GM13977 (cell line): ENCODE measurements around the gene KCNIP4.

Experiments
- DNase-seq: peaks from one replicate; pipeline ENCODE4 v3.0.0; 2012; ENCODE audit warnings: low spot score
- CTCF ChIP-seq: IDR thresholded peaks from 2 replicates; pipeline ENCODE4 v1.5.1; 2012; ENCODE audit warnings: mild to moderate bottlenecking, control low read depth; ENCODE audit not compliant: insufficient read depth; ENCODE audit errors: extremely low read depth, missing control alignments
- in situ Hi-C: fragments of 300-500 bp; cut with MboI; formaldehyde crosslinking; loops from one replicate; pipeline ENCODE4 v1.12.0; 2022; ENCODE audit warnings: low sequenced_read_pairs, low pct_unique_long_range_greater_than_20kb, mixed read lengths, inconsistent platforms; ENCODE audit not compliant: unreplicated experiment

The KCNIP4 gene

DNA sequence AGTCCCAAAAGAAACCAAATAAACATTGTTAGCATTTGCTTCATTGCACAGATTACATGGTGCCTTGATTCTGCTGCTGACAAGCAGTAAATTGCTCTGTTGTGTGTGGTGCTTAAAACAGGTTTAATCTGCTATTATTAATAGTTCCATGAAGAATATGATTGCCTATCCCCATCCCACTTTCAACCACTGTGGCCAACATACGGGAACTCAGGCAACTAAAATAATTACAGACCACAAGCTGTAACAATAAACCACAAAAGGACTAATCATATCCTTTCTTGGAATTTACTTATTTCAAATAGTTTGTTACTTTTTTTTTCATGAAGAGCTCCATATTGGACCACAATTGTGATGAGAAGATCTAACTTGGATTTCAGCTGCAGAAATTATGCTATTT is 1116.8 kb downstream of the KCNIP4 start:
- no peak for TF ChIP-seq CTCF
- in situ Hi-C loops = no loop called here
- no peak for DNase-seq

- DNase-seq = no peak
- in situ Hi-C loops = no loop called here
- no peak for TF ChIP-seq CTCF
Observed at GRCh38 chr4:20829617-20830357, 1118.8 kb downstream of the KCNIP4 start.

DNA sequence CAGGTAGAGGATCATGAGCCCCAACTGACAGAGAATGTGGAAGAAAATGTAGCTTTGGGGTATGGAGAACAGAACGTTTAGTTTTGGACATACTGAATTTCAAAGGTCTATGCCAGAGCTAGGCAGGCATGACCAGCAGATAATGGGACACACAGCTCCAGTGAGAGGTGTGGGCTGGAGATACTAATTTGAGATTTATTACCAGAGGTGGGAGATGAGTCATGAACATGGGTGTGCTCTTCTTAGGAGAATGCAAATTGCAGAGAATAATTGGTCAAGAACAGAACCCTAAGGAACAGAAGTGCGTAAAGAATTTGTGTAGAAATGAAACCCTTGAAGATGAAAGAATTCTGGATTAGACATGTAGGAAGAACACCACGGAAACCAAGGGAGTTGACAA is 1123.1 kb downstream of the KCNIP4 start:
- in situ Hi-C loops = no loop called here
- TF ChIP-seq CTCF = no peak
- no peak for DNase-seq

DNA sequence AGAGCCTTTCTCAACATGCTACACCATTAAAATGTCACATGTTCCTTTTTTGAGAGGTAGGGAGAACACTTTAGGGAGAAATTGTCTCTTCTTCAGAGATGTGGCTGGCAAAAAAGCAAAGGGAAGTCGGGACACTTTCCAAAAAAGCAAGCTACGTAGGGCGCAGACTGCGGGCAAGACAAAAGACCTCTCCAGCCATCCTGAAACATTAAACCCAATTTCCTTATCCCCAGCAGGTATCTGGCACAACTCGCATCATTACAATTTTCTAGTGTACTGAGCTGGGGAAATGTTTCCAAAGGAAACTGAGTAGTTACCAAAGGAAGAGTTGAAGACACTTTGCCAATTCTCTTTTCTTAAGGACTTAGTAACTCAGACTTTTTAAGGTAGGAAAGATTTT is 1132.3 kb downstream of the KCNIP4 start:
- no peak for TF ChIP-seq CTCF
- in situ Hi-C loops = no loop called here
- no peak for DNase-seq

DNA sequence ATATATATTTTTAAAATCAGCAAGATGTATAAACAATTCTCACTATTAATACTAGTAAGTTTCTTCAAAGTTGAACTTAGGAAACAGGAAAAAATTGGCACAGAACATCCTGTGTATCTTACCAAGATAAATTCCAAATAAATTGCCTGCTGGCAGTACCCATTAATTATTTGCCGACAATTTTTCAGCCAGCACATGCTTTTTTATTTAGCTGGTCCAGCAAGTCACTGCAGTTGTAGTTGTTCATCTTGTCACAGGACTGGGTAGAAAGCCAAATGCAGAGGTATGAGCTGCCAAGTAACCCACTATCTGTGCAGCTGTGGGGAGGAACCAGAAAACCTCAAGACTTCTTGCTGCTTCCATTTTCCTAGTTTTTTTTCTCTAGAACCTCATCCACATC is 1134.9 kb downstream of the KCNIP4 start:
- no peak for TF ChIP-seq CTCF
- DNase-seq = no peak
- in situ Hi-C loops = no loop called here

- DNase-seq = no peak
- TF ChIP-seq CTCF = no peak
- in situ Hi-C loops = no loop called here
Observed at GRCh38 chr4:20809812-20810211, 1138.8 kb downstream of the KCNIP4 start.
